Measurements from ENCODE around the gene KCNK5.

DNA sequence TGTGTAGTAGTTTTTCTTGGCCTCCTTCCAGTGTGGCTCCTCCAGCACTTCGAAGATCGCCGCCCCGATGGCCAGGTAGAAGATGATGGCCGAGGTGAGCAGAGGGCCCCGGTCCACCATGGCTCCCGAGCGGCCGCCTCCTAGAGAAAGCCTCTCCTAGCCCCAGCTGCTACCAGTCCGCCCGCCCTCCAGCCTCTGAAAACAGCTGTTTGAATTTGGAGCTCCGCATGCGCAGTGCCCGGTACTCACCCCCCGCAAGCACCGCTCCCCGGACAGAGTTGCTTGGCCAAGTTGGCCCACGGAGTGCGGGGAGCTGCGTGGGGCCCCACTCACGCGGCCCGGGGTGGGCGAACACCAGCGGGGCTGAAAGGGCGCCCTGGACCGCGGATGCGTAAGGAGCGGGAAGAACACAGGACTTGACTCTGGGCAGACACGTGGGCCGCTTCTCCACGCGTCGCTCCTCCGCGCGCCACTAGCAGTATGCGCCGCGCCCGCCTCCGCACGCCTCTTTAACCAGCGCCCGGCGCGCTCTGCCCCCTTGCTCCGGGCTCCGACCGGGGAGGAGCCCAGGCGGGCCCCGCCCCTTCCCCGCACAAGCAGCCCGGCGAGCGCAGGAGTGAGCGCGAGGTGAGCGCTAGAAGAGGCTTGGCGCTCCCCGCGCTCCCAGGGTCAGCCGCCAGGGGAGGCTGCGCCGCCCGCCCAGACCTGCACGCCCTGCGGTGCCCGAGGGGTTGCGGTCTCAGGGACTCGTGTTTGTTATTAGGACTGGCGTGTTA, at the start of gene KCNK5:
- peak in 1 of 2 donors; percentile 45 for TF ChIP-seq POLR2A (IDR thresholded peaks at IDR 0.05)
- TF ChIP-seq, protein P1, sequence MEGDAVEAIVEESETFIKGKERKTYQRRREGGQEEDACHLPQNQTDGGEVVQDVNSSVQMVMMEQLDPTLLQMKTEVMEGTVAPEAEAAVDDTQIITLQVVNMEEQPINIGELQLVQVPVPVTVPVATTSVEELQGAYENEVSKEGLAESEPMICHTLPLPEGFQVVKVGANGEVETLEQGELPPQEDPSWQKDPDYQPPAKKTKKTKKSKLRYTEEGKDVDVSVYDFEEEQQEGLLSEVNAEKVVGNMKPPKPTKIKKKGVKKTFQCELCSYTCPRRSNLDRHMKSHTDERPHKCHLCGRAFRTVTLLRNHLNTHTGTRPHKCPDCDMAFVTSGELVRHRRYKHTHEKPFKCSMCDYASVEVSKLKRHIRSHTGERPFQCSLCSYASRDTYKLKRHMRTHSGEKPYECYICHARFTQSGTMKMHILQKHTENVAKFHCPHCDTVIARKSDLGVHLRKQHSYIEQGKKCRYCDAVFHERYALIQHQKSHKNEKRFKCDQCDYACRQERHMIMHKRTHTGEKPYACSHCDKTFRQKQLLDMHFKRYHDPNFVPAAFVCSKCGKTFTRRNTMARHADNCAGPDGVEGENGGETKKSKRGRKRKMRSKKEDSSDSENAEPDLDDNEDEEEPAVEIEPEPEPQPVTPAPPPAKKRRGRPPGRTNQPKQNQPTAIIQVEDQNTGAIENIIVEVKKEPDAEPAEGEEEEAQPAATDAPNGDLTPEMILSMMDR (IDR thresholded peaks at IDR 0.05), result peak in 2 of 4 experiments; percentile 30 to 32

Measured in uterus (tissue), 2 donors.